ENCODE measurements around the gene CMSS1.
A peak's percentile ranks its signal among the peaks of the same experiment; 100 is the strongest.

Gene CMSS1

DNA sequence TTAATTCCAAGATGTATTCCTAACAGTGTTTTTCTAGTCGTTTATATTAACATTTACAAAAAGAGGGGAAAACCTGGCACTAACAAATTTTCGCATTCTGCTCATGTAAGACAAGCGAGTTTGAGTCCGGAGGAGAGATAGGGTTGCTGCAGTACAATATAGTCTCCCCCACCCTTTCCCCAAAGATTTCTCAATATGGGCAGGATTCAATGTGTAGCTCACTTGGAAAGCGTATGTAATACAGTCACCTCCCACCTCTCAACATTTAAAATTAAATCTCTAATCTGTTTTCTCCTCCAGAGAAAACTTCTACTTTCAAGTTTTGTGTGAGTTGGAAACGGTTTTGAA, 57.9 kb downstream of the CMSS1 start:
- DNase-seq (ENCODE audit: low read depth), result no peak

GRCh38 chr3:99875929-99876841, 58.5 kb downstream of the CMSS1 start:
- peak; percentile 60 for DNase-seq (ENCODE audit: low read depth)

DNA sequence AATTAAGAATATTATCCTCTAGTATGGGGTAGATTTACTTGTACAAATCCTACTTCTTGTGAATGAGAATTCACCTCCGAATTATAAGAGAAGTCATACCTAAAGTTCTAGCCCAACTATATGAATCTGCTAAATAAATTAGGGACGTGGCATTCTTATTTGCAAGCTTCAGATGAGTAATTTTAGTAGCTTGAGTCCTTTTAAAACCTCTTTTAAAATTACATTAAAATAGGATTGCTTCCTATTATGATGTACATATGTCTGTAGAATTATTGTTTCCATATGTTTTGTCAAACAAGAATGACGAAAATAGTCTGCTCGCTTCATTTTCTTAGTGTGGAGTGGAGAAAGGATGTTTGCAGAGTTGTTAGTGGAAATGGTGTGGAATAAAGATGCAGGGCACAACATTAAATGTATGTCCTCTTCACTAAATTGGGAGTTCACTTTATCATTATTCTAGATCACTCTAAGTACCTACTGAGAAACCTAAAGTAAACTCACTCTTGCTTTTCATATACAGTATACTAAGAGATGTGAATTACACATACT, 59.4 kb downstream of the CMSS1 start:
- no peak for DNase-seq (ENCODE audit: low read depth)

- DNase-seq (ENCODE audit: low read depth), result no peak
These were observed 60.3 kb downstream of the CMSS1 start for GRCh38 chr3:99878005-99878404.

DNA sequence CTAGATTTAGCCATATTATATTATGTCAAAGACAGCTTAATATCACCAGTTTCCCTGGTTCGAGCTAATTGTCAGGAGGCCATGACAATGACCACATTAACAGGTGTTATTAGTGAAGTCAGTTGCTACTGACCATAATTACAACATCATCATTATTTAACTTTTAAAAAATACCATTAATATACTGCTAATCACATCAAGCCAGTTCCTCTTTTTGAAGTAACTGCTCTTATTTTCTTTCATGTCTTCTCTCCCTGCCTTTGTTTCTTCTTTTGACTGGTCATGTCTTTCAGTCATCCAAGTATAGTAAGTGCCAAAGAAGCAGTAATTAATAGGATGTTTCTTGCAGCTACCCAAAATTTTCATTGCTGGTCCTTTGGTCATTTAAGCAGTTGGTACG, 61.6 kb downstream of the CMSS1 start:
- DNase-seq (ENCODE audit: low read depth), result no peak

GRCh38 chr3:99881121-99881524, 63.5 kb downstream of the CMSS1 start:
- no peak for DNase-seq (ENCODE audit: low read depth)

- no peak for DNase-seq (ENCODE audit: low read depth)
These were observed 64.9 kb downstream of the CMSS1 start for GRCh38 chr3:99882436-99883137.

GRCh38 chr3:99883138-99883461, 65.4 kb downstream of the CMSS1 start:
- DNase-seq (ENCODE audit: low read depth), result no peak

- DNase-seq (ENCODE audit: low read depth), result no peak
These were observed 66.0 kb downstream of the CMSS1 start for GRCh38 chr3:99883693-99884092.

- DNase-seq (ENCODE audit: low read depth), result no peak
These were observed 66.8 kb downstream of the CMSS1 start for GRCh38 chr3:99884484-99884883.

DNA sequence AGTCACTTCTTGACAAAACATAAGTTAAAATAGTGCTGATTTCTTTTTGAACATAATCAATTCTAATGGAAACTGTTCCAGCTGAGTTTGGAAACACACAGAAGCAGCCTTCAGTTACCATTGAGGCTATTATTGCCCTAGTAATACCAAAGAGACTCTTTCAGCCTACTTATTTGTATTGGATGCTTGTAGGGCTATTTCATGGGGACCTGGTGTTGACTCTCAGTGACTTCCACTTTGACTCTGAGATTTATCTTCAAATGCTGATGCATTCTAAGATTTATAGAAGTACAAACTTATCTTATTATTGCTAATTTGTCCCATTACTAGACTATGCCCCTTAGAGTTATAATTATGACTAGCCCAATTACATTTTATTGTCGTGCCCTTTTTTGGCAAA, 67.4 kb downstream of the CMSS1 start:
- DNase-seq (ENCODE audit: low read depth), result no peak

DNA sequence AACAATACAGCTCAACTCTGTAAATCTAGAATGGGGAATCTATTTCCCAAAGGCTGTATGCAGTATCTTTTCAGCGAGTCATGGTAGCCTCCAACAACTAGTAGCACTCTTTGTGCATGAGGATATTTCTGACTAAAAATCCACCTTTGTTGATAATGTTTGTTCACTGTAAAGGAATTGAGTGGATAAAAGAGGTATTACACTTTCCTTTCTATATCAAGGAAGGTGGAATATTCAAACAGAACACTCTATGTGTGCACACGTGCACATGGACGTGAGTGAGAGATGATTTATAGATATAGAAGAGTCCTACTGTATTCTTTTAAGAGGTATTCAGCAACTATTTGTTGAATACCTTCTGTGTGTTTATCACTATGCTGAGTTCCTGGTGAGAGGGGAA, 68.2 kb downstream of the CMSS1 start:
- DNase-seq (ENCODE audit: low read depth), result no peak

- DNase-seq (ENCODE audit: low read depth), result no peak
These were observed 74.1 kb downstream of the CMSS1 start for GRCh38 chr3:99891610-99892285.

DNA sequence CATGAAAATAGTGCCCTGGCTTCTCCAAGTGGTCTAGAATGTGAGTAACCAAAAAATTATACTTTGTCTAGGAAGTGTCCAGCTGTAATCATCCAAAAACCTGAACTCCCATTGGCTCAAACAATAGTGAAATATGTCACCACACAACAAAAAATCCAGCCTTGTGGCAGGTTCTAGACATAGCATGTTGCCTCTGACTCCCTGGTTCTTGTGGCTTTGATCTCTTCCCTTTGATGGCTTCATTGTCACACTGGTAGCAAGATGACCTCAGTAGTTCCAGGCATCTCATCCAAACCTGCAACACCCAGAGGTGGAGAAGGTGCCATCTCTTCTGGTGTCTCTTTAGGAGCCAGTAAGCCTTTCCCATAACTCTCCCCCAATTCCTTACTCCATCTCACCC, 74.7 kb downstream of the CMSS1 start:
- DNase-seq (ENCODE audit: low read depth), result no peak

GRCh38 chr3:99895131-99895696, 77.6 kb downstream of the CMSS1 start:
- DNase-seq (ENCODE audit: low read depth), result no peak

DNA sequence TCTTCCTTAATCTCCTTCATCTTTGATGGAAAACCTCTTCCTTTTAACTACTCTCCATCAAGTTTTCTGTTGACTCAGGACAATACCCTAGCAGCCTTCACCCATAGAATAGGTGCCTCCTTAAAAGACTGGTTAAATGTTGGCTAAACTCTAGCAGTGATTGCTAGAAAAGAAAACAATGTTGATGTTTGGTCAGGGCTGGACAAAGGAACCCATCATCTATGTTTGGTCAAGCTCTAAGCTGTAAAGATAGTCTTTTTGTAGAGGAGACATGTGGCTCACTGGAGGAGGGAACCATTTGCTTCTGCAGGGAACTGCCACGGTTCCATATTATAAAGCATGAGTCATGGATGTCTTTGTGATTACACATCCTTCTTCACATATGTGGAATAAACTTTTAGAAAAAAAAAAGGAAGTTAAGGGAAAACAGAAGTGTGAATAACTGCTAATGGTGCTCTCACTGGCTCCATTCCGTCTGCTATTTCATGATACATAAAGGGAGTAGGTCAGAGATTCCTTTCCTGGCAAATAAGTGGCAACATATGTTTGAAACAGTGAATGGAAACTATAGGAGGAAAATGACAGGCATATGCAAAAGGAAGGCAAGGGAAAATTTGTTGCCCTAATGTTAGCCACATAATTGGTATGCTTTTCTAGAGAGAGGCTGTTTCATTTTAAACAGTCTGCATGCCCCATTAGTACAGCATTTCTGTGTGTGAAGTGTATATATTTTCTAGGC, 78.2 kb downstream of the CMSS1 start:
- no peak for DNase-seq (ENCODE audit: low read depth)

DNA sequence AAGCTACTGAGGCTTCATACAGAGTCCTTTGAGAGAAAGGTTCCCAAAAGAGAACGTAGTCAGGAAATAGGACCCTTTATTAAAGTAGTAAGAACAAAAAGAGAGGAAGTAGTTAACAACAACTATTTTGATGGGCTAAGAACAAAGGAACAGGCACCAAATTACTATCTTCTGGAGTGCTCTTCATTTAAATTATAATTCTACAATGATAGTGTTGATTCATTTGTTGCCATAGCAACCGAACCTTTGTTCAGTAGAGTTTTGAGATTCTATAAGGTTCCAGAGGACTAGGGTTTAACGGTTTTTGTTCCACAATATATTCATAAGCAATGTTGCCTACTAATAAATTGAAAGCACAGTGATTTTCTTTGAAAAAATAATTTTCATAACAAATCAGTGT, 78.8 kb downstream of the CMSS1 start:
- no peak for DNase-seq (ENCODE audit: low read depth)

GRCh38 chr3:99899603-99900002, 81.9 kb downstream of the CMSS1 start:
- DNase-seq (ENCODE audit: low read depth), result no peak

- no peak for DNase-seq (ENCODE audit: low read depth)
These were observed 82.6 kb downstream of the CMSS1 start for GRCh38 chr3:99900248-99900647.

DNA sequence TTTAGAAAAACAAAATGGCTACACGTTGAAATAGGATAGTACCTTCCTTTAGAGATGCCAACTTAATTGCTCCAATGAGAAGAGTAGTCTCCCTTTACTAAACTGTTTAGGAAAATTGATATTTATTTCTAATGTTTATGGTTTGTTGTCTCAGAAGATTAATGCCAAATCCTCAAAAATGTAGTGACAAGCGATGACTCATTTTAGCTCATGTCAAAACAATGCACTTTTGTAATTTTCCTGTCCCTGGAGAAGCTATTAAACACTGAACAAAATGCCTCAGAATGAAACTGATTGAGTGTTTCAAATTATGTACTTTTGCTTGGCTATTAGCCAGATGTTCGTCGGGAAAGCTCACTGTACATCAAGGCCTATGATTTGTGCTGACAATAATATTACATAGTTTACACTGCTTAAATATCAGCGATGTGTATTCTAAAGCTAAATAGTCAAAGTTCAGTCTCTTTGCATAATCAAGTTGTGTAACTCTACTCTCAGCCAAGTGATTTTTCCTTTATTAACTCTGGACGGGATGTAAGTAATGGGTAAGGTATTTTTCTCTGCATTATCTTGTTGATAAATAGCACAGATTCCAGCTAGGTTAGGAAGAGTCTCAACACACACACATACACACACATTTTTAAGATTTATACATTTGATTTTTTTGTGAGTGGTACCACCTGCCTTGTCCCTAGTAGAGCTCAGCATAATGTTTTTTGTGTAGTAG, 83.7 kb downstream of the CMSS1 start:
- no peak for DNase-seq (ENCODE audit: low read depth)

- DNase-seq (ENCODE audit: low read depth), result no peak
These were observed 84.4 kb downstream of the CMSS1 start for GRCh38 chr3:99902091-99902490.

Data from stimulated activated CD4-positive, alpha-beta T cell treated with anti-CD3 and anti-CD28 coated beads, Interleukin-2, amount 100 ng/mL, for 4 hours (primary cell).